Astrocyte (in vitro differentiated cells and primary cell): ENCODE data around the gene RPL26.

ENCODE experiments used
- CTCF ChIP-seq: IDR thresholded peaks from 2 replicates; pipeline ENCODE4 v1.5.1; 2011; ENCODE audit warnings: low read depth, mild to moderate bottlenecking, inconsistent platforms, low read length, moderate library complexity; ENCODE audit not compliant: insufficient read depth
- EZH2 ChIP-seq: IDR thresholded peaks from 2 replicates; pipeline ENCODE4 v1.6.1; 2012; ENCODE audit warnings: mild to moderate bottlenecking, low read length, inconsistent platforms; ENCODE audit not compliant: insufficient read depth

GRCh38 chr17:8401107-8401506 lies 18.1 kb upstream of the RPL26 start:
- no peak for TF ChIP-seq CTCF
- TF ChIP-seq EZH2, result no peak
